Measurements from ENCODE around the gene CD36.

- TF ChIP-seq CTCF (conservative IDR thresholded peaks at IDR 0.05; ENCODE audit: low read depth, low read length) (no peak), EZH2 (IDR thresholded peaks at IDR 0.05; ENCODE audit: low read length, unreplicated experiment) (no peak)
Observed at GRCh38 chr7:80622541-80622940, 15.9 kb upstream of the CD36 start.

All from PC-3 (cell line).